ENCODE data around the gene NFXL1.

NFXL1 gene

DNA sequence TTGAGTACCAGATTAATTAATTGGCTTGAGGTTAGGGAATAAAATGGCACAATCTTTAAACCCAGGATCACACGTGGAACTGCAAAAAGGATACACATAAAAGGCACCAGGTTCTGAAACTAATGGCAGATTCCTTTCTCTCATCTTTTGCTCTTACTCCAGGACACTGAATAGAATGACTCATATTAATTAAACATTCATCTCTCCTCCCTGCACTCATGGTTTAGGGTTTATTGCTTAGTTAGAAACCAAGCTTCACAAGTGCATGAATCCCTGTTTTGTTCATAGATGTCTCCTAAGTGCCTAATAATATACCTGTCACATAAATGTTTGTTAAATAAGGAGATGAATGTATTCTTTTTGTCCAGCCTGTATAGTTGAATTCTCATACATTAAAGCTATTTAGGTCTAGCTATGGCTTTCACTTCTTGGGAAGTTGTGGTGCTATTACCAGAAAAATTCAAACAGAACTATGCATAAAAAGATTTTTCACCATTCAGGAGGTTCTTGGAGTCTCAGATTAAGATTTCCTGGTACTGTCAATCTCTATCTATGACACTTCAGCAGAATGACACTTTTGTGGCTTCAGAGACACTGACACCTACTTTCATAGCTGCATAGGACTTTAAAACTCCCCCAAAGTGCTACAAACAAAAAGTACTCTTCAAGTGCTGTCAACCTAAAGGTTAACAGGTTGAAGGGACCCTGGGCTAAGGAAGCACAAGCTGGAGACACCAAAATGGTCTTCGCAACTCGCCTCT, 83.9 kb downstream of the NFXL1 start:
- DNase-seq: no peak

DNA sequence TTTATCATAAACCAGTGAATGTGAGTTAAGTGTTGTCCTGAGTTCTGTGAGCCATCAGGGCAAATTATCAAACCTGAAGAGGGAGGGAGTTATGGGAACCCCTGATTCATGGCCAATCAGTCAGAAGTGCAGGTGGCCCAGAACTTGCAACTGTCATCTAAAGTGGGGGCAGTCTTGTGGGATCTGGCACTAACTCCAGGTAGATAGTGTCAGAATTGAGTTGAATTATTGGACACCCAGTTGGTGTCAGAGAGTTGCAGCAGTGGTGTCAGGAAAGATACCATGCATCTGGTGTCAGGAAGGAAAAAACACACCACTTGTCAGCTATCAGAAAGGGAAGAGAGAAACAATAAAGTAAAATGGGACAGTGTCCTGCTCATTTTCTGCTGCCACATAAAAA, 84.9 kb downstream of the NFXL1 start:
- DNase-seq: no peak

DNA sequence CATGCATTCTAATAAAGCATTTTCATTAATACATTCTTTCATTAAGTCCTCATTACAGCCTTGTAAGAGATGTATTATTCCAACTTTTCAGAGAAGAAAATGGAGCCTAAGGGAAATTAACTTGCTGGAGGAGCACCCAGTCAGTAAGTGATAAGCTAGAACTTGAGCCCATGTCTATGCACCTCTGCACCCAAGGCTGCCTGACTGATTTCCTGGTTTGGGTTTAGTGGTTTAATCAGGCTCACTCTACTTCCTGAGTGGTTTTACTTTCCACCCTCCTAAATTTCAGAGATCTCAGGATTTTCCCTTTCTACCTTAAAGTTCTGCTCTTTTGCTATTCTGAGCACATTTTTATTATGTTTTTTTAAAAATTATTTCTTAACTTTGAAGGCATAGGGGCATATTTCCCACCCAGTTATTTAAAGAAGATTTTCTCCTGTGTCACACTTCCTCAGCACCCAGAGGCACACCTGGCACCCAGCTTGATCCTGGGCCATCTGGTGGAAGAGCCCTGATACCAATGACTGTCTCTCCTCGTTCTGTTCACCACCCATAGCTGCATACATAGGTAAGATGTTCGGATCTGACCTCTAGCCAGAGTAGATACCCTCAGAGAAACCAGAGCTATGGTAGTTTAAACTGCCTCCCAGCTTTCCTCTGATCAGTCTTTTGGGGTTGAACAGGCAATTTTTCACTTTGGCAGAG, 86.9 kb downstream of the NFXL1 start:
- no peak for DNase-seq

DNA sequence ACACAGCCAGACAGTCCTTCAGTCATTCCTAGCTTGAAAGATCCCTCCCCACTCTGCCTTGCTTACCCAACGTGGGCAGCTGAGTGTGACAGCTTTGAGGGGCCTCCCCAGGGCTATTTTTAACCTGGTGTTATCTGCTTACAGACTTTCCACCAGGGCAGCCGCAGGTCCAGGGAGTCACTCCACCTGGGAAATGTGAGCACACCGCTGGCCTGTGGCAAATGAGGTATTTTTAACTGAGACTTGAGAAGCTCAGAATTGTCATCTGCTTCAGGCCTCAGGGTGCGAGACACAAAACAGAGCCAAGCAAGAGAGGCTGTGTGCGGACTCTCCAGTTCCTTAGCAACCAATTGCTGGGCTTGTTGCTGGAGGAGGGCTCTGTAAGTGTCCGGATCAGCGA, 89.5 kb downstream of the NFXL1 start:
- DNase-seq: no peak

DNA sequence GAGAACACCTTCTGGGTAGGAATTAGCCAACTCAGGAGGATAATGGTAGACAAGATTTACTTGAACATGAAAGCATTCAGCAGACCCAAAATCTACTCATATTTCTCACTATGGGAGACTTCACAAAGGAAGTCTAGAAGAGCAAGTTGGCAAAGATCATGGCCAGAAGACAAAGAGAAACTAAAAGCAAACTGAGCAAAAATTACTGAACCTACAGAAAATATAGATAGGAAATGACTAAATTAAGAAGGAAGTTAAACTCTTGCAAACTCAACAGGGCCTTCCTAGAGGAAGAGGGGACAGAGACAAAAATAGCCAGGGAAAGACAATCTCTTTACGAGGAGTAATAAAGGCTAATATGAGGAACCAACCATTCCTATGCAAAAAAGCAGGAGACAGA, 95.2 kb downstream of the NFXL1 start:
- DNase-seq: no peak

DNA sequence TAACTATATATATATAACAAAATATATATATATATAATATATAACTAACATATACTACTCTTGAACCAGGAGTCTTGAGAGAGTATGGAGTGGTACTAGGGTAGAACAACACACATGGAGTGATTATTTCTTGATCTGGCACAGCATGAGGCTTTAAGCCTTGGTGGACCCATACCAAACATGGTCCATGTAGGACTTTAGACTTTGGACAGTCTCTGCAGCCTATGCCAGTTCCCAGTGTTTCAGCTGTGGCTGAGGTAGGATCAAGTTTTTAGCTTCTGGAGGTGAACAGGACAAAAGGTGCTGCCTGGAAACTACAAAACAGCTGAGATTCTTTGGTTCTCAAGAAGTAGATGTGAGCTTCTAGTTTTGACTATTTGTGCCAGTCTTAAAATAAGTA, 97.1 kb downstream of the NFXL1 start:
- no peak for DNase-seq

DNA sequence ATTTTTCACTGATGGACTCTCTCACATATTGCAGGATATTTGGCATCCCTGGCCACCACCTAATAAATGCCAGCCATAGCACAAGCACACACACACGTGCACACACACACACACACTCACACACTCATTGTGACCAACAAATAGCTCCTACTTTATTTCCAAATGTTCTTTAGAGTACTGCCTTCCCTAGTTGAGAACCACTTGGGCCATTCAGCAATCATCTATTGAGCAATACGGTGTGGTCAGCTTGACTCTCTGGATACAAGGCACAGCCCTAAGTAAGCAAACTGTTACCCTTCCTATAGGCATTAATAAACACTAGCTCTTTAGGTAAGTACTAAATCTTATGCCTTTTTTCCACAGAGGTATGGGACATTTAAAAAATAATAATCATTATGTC, 97.6 kb downstream of the NFXL1 start:
- DNase-seq: no peak

DNA sequence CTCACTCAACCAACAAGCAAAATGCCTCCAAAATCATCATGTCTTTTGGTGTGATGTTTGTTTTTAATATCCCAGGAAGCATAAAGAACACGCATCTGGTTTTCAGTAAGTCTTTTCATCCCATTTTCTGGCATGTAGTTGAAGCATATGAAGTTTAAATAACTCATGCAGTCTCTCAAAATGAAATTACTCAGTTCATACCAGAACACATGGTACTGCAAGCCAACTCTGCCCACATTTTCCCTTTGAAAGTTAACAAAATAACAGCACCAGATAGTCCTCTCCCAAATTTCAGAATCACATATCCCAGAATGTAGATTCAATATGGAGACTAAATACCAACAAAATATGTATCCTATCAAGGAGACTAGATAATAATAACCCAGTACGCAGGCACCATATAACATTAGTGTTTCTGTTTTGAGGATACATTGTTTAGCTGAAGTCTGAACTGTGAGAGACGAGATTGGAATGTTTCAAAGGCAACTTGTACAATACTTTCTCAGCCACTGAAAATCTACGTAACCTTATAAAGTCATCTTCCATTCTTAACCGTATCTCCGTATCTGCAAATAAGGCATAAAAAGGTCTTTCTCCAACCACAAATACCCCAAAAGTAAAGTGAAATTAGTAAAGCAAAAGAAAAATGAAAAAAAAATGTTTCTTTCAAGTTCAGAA, 99.6 kb downstream of the NFXL1 start:
- DNase-seq: no peak

DNA sequence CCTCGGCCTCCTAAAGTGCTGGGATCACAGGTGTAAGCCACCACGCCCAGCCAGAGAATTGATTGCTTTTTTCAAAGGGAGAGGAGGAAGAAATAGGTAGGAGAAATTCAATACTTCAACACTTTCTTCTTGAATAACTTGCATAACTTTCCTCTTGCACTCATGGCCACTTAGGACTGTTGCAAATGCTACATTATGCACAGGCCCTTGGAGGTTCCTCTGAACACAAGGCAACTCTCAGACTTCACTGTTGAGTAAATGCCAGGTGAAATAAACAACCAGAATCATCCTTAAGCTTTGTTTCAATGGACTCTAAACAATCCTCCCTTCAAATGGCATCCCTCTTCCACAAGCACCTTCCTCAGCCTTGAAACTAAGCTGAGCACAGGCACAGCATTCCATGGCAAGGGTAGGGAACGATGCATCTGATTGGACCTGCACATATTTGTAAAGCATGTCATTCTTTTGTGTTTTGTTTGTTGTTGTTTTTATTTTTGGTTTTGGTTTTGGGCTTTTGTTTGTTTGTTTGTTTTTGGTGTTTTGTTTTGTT, 104.7 kb downstream of the NFXL1 start:
- no peak for DNase-seq

DNA sequence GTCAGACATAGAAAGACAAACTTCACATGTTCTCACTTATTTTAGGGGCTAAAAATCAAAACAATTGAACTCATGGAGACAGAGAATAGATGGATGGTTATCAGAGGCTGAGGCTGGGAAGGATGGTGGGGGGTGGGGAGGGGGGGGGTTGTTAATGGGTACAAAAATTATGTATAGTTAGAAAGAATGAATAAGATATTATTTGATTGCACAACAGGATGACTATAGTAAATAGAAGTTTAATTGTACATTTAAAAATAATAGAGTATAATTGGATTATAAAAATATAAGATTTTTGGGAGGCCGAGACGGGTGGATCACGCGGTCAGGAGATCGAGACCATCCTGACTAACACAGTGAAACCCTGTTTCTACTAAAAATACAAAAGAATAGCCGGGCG, 109.8 kb downstream of the NFXL1 start:
- no peak for DNase-seq

DNA sequence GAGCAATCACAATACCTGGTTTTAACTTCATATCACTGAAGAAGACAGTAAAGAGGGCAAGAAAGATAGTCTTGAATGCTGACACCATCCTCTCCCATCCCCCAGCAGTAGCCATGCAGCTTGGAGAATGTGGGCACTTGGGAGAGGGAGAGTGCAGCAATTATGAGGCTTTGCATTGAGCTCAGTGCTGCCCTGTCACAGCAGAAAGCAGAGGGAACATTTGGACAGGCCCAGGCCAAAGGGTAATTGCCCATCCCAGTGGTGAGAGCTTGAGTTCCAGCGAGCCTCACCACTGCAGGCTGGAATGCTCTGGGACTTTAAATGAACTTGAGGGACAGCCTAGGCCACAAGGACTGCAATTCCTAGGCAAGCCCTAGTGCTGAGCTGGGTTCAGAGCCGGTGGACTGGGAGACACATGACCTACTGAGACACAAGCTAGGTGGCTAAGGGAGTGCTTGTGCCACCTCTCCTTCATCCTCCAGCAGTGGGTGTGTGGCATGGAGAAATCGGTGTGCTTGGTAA, 112.8 kb downstream of the NFXL1 start:
- no peak for DNase-seq

DNA sequence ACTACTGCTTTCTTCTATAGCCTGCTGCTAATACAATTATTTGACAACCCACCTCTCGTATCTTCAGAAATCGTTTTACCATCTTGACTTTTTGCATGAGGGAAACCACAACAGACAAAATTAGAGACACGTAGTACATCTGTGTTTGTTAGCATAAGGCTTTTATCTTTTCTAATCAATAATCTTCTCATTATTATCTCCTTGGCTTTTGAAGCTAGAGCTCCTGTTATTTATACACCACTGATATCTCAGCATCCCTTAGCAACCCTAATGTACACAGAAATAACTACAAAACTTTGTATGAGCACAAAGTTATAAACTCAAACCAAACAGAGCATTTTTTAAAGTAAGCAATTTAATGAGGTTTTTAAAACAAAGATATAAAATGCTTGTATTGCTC, 116.2 kb downstream of the NFXL1 start:
- DNase-seq: no peak

Measured in CD4-positive, alpha-beta T cell treated with Interleukin-10 for 1 hour (primary cell).